H9 (cell line): ENCODE measurements around the gene TMEM267. TPM values are rescaled to one million over a fixed set of nuclear protein-coding genes. Genes with fewer than 3 reads are reported as not detected.
A peak's percentile ranks its signal among the peaks of the same experiment; 100 is the strongest.

ENCODE experiments used
- DNase-seq: peaks from one replicate; pipeline ENCODE4 v3.0.0-alpha.2; 2017
- H2AFZ ChIP-seq: one replicate; pipeline ENCODE4 v1.6.1; 2013; ENCODE audit warnings: mild to moderate bottlenecking, low read length, control low read depth, moderate library complexity
- H2AK5ac ChIP-seq: 2 replicates; pipeline ENCODE4 v1.6.1; 2013; ENCODE audit warnings: low read length, control low read depth, mixed read lengths; ENCODE audit not compliant: insufficient read length
- H2BK120ac ChIP-seq: one replicate; pipeline ENCODE4 v1.6.1; 2013; ENCODE audit warnings: low read depth, mild to moderate bottlenecking, low read length, control low read depth, inconsistent platforms; ENCODE audit not compliant: poor library complexity, severe bottlenecking
- H2BK12ac ChIP-seq: 2 replicates; pipeline ENCODE4 v1.6.1; 2013; ENCODE audit warnings: low read length, control low read depth, mixed read lengths, low read depth; ENCODE audit not compliant: insufficient read length
- H2BK15ac ChIP-seq: 2 replicates; pipeline ENCODE4 v1.6.1; 2013; ENCODE audit warnings: low read depth, low read length, control low read depth
- H2BK20ac ChIP-seq: one replicate; pipeline ENCODE4 v1.6.1; 2013; ENCODE audit warnings: low read depth, mild to moderate bottlenecking, low read length, control low read depth, inconsistent platforms; ENCODE audit not compliant: poor library complexity, severe bottlenecking
- H2BK5ac ChIP-seq: 2 replicates; pipeline ENCODE4 v1.6.1; 2013; ENCODE audit warnings: low read length, control low read depth, mixed read lengths; ENCODE audit not compliant: insufficient read length
- H3K14ac ChIP-seq: 2 replicates; pipeline ENCODE4 v1.6.1; 2013; ENCODE audit warnings: low read length, control low read depth; ENCODE audit not compliant: insufficient read depth
- H3K18ac ChIP-seq: 2 replicates; pipeline ENCODE4 v1.6.1; 2013; ENCODE audit warnings: low read depth, mild to moderate bottlenecking, mixed read lengths, low read length, control low read depth; ENCODE audit not compliant: insufficient read length
- H3K23ac ChIP-seq: 2 replicates; pipeline ENCODE4 v1.6.1; 2013; ENCODE audit warnings: low read length, control low read depth, mixed read lengths, low read depth; ENCODE audit not compliant: insufficient read length
- H3K23me2 ChIP-seq: 2 replicates; pipeline ENCODE4 v1.6.1; 2013; ENCODE audit warnings: low read depth, mild to moderate bottlenecking, mixed read lengths, low read length, control low read depth; ENCODE audit not compliant: insufficient read length, poor library complexity, severe bottlenecking
- H3K27ac ChIP-seq: 2 replicates; pipeline ENCODE4 v1.5.1; 2013; ENCODE audit warnings: low read length, control low read depth, mixed read lengths, low read depth; ENCODE audit not compliant: insufficient read length
- H3K27me3 ChIP-seq: 2 replicates; pipeline ENCODE4 v1.6.1; 2013; ENCODE audit warnings: low read length, control low read depth, inconsistent platforms; ENCODE audit not compliant: insufficient read depth
- H3K4ac ChIP-seq: 2 replicates; pipeline ENCODE4 v1.6.1; 2013; ENCODE audit warnings: low read depth, mild to moderate bottlenecking, control low read depth, inconsistent platforms, low read length, moderate library complexity
- H3K4me1 ChIP-seq: 2 replicates; pipeline ENCODE4 v1.6.1; 2013; ENCODE audit warnings: low read length, control low read depth, inconsistent platforms; ENCODE audit not compliant: insufficient read depth
- H3K4me2 ChIP-seq: 2 replicates; pipeline ENCODE4 v1.6.1; 2013; ENCODE audit warnings: low read length, control low read depth, mixed read lengths; ENCODE audit not compliant: insufficient read length, insufficient read depth
- H3K56ac ChIP-seq: 2 replicates; pipeline ENCODE4 v1.6.1; 2013; ENCODE audit warnings: low read depth, mild to moderate bottlenecking, mixed read lengths, low read length, control low read depth; ENCODE audit not compliant: insufficient read length
- H3K79me1 ChIP-seq: 2 replicates; pipeline ENCODE4 v1.6.1; 2013; ENCODE audit warnings: low read depth, mild to moderate bottlenecking, moderate library complexity, low read length, control low read depth, inconsistent platforms; ENCODE audit not compliant: insufficient read depth, poor library complexity, severe bottlenecking
- H3K79me2 ChIP-seq: 2 replicates; pipeline ENCODE4 v1.6.1; 2013; ENCODE audit warnings: low read length, control low read depth, inconsistent platforms; ENCODE audit not compliant: insufficient read depth
- H3K9ac ChIP-seq: 2 replicates; pipeline ENCODE4 v1.6.1; 2013; ENCODE audit warnings: low read length, control low read depth, mixed read lengths; ENCODE audit not compliant: insufficient read length; ENCODE audit errors: extremely low read depth
- H3K9me3 ChIP-seq: one replicate; pipeline ENCODE4 v1.6.1; 2013; ENCODE audit warnings: low read depth, low read length, inconsistent platforms; ENCODE audit not compliant: control insufficient read depth
- H3T11ph ChIP-seq: one replicate; pipeline ENCODE4 v1.6.1; 2013; ENCODE audit warnings: mild to moderate bottlenecking, low read length, control low read depth, inconsistent platforms
- H4K20me1 ChIP-seq: one replicate; pipeline ENCODE4 v1.6.1; 2013; ENCODE audit not compliant: control insufficient read depth, insufficient read length, insufficient read depth
- H4K5ac ChIP-seq: 2 replicates; pipeline ENCODE4 v1.6.1; 2013; ENCODE audit warnings: low read depth, mild to moderate bottlenecking, mixed read lengths, low read length, control low read depth; ENCODE audit not compliant: insufficient read length
- H4K8ac ChIP-seq: replicated peaks from 2 replicates; pipeline ENCODE4 v1.6.1; 2013; ENCODE audit warnings: low read length, control low read depth, mixed read lengths, low read depth; ENCODE audit not compliant: insufficient read length
- H4K91ac ChIP-seq: 2 replicates; pipeline ENCODE4 v1.6.1; 2013; ENCODE audit warnings: low read depth, mild to moderate bottlenecking, moderate library complexity, mixed read lengths, low read length, control low read depth; ENCODE audit not compliant: insufficient read length
- H3K27ac Mint-ChIP-seq, 3 experiments: 2 replicates in 2 of 3; 3 replicates in 1 of 3; pipeline ENCODE4 v1.8.0; 2020 to 2021; ENCODE audit warnings: mixed read lengths in 3 of 3, mild to moderate bottlenecking in 1 of 3, moderate library complexity in 1 of 3
- H3K27me3 Mint-ChIP-seq: 2 replicates; pipeline ENCODE4 v1.8.0; 2021; ENCODE audit warnings: low read depth, mild to moderate bottlenecking, moderate library complexity, mixed read lengths
- H3K36me3 Mint-ChIP-seq, 3 experiments: 2 replicates in 2 of 3; 3 replicates in 1 of 3; pipeline ENCODE4 v1.8.0; 2020 to 2021; ENCODE audit warnings: low read depth in 3 of 3, mixed read lengths in 3 of 3; ENCODE audit not compliant: insufficient read depth in 1 of 3
- H3K4me1 Mint-ChIP-seq, 2 experiments: 2 replicates each; pipeline ENCODE4 v1.8.0; 2020; ENCODE audit warnings: mixed read lengths in 2 of 2
- H3K4me3 Mint-ChIP-seq, 2 experiments: 2 replicates in 1 of 2; 3 replicates in 1 of 2; pipeline ENCODE4 v1.8.0; 2020 to 2021; ENCODE audit warnings: mild to moderate bottlenecking in 2 of 2, mixed read lengths in 2 of 2, moderate library complexity in 1 of 2
- H3K9me3 Mint-ChIP-seq, 2 experiments: 2 replicates in 1 of 2; 3 replicates in 1 of 2; pipeline ENCODE4 v1.8.0; 2020; ENCODE audit warnings: mild to moderate bottlenecking in 2 of 2, mixed read lengths in 2 of 2, moderate library complexity in 1 of 2
- CTCF ChIP-seq: fragments of 200-600 bp; sonication (generic); conservative IDR thresholded peaks from 3 replicates; pipeline ENCODE4 v1.8.0; 2021; ENCODE audit warnings: antibody characterized with exemption, mild to moderate bottlenecking
- WGBS: extraction: QIAGEN DNeasy Blood & Tissue Kit; methylation state at CpG from one replicate; pipeline ENCODE4 v1.1.7; 2013; ENCODE audit warnings: missing lambda C conversion rate, low lambda C conversion rate, mixed read lengths; ENCODE audit not compliant: insufficient read length; ENCODE audit errors: extremely low coverage; 5-methylcytosine and 5-hydroxymethylcytosine counted together
- total RNA-seq: library from RNA; stranded (reverse); gene quantifications from 2 replicates; pipeline ENCODE4 v1.2.1, GENCODE V29; 2021

TMEM267 gene
- total RNA-seq, 1 experiment from 2014 or later = 5.1 TPM

- H3K18ac ChIP-seq = no peak overlapping the region
- H4K5ac ChIP-seq = no peak overlapping the region
- H2BK20ac ChIP-seq = no peak overlapping the region
- no peak for DNase-seq
- no peaks in the 10 kb centered on the region for H3K79me2 ChIP-seq
- Mint-ChIP-seq H3K4me3 (no peak overlapping the region), H3K4me1 (no peaks in the 10 kb centered on the region), H3K36me3 (peaks cover 41 to 64% (median 48%) of the 10 kb centered on the region in 3 experiments), H3K27ac (no peak overlapping the region), H3K27me3 (no peaks in the 10 kb centered on the region), H3K9me3 (peaks cover 28 to 39% of the 10 kb centered on the region in 2 experiments)
- no peaks in the 10 kb centered on the region for H3K9me3 ChIP-seq
- no peak overlapping the region for H2BK120ac ChIP-seq
- H3K14ac ChIP-seq = no peak overlapping the region
- H3K23me2 ChIP-seq = no peaks in the 10 kb centered on the region
- WGBS = no CpG with 5 or more reads among the region's 6 CpGs
- no peak overlapping the region for H3K9ac ChIP-seq
- no peak overlapping the region for H2BK12ac ChIP-seq
- H4K91ac ChIP-seq = no peak overlapping the region
- no peak overlapping the region for H3K4ac ChIP-seq
- H3K4me1 ChIP-seq = no peaks in the 10 kb centered on the region
- H2AK5ac ChIP-seq = no peak overlapping the region
- H4K20me1 ChIP-seq = no peaks in the 10 kb centered on the region
- H2BK5ac ChIP-seq = no peak overlapping the region
- H3K79me1 ChIP-seq = no peaks in the 10 kb centered on the region
- H3K23ac ChIP-seq = no peak overlapping the region
- no peak overlapping the region for H2BK15ac ChIP-seq
- H3K56ac ChIP-seq = no peak overlapping the region
- H3K27ac ChIP-seq = no peak overlapping the region
- no peak overlapping the region for H2AFZ ChIP-seq
- no peak overlapping the region for H3K4me2 ChIP-seq
- no peaks in the 10 kb centered on the region for H3K27me3 ChIP-seq
- peak; percentile 34; the same call in 2 of the 3 replicates for TF ChIP-seq CTCF
- no peak overlapping the region for H3T11ph ChIP-seq
- H4K8ac ChIP-seq = no peak overlapping the region
Measured at GRCh38 chr5:43469671-43470391, 13.8 kb downstream of the TMEM267 start.
